Gastrocnemius medialis (tissue), 4 donors: ENCODE measurements around the gene CLEC10A. TPM values are rescaled to one million over a fixed set of nuclear protein-coding genes. Genes with fewer than 3 reads are reported as not detected.

Experiments
- ATAC-seq, 2 donors: fragments of 150-250 bp; one replicate each; pipeline ENCODE4 v1.9.1; 2016
- DNase-seq, 2 donors: peaks; one replicate each; pipeline ENCODE4 v3.0.0-alpha.2; 2019
- H3K27ac ChIP-seq, 4 donors: fragments of 200-600 bp; sonication (generic); 1 replicate in 1 of 4; 2 replicates in 3 of 4; pipeline ENCODE4 v1.5.1; 2016 to 2018; ENCODE audit warnings: mild to moderate bottlenecking in 2 of 4, moderate library complexity in 1 of 4
- H3K27me3 ChIP-seq, 3 donors: fragments of 200-600 bp; sonication (generic) in 2 of 3; 1 replicate in 1 of 3; 2 replicates in 2 of 3; pipeline versions ENCODE4 v1.5.1 to v1.6.0; 2016 to 2019; ENCODE audit warnings: mild to moderate bottlenecking in 1 of 3, moderate library complexity in 1 of 3
- H3K36me3 ChIP-seq, 2 donors: fragments of 200-600 bp; sonication (generic) in 1 of 2; one replicate each; pipeline ENCODE4 v1.5.1; 2017 to 2018
- H3K4me1 ChIP-seq, 2 donors: fragments of 200-600 bp; sonication (generic) in 1 of 2; one replicate each; pipeline ENCODE4 v1.5.1; 2016 to 2017; ENCODE audit warnings: mild to moderate bottlenecking in 2 of 2
- H3K4me3 ChIP-seq, 4 donors: fragments of 200-600 bp; sonication (generic) in 3 of 4; 1 replicate in 1 of 4; 2 replicates in 3 of 4; pipeline ENCODE4 v1.5.1; 2016 to 2019; ENCODE audit warnings: mild to moderate bottlenecking in 2 of 4
- H3K9me3 ChIP-seq, 3 donors: fragments of 200-600 bp; sonication (generic) in 2 of 3; 1 replicate in 1 of 3; 2 replicates in 2 of 3; pipeline ENCODE4 v1.5.1; 2016 to 2019
- POLR2A ChIP-seq, 2 donors: fragments of 450-650 bp; IDR thresholded peaks; one replicate each; pipeline ENCODE4 v1.6.1; 2017; ENCODE audit warnings: antibody characterized with exemption in 2 of 2, mild to moderate bottlenecking in 2 of 2, moderate library complexity in 2 of 2
- in situ Hi-C, 4 donors: fragments of 200-750 bp; cut with MboI; loops; one replicate each; pipeline versions ENCODE4 v1.15.0 to v1.8.0; 2017; ENCODE audit warnings: low sequenced_read_pairs in 4 of 4
- intact Hi-C: fragments of 100-400 bp; cut with DNase I; formaldehyde crosslinking; loops from one replicate; pipeline ENCODE4 v1.15.1; 2023; ENCODE audit warnings: low total_unique reads
- total RNA-seq, 4 donors: library from RNA; depleted of rRNA; stranded (reverse); fragments of >200 nt; gene quantifications; one replicate each; pipeline versions ENCODE4 v1.1.0 to v1.2.3, GENCODE V29; 2016
- TF ChIP-seq, protein P1 (sequence below), 5 experiments: fragments of 450-650 bp in 3 of 5; fragments of 200-600 bp in 2 of 5; sonication (generic) in 2 of 5; IDR thresholded peaks in 4 of 5; conservative IDR thresholded peaks in 1 of 5; 1 replicate in 4 of 5; 2 replicates in 1 of 5; pipeline ENCODE4 v1.5.1; 2016 to 2019; ENCODE audit warnings: antibody characterized with exemption in 5 of 5, mild to moderate bottlenecking in 3 of 5, moderate library complexity in 3 of 5

Gene CLEC10A
- total RNA-seq, 4 donors from 2014 or later, result 1.3 to 2.8 (median 2.3) TPM; not detected in 1

DNA sequence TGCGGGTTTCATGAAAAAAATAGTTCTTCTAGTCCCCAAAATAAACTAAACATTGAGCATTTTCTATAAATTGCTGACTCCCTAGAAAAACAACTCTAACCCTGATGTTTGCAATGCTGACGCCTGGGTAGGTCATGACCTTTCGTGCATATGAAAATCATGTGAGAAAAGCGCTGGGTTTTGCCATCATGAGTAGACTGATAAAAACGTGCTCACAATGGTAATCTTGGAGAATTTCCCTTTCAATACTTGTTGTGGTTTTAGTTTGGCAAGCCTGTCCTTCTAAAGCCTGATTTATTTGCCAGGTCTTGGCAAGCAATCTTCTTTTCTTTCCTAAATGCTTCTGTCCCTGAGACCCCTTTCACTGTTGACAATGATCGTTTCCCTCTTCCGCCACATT is 4.0 kb upstream of the CLEC10A start:
- no peaks in the 10 kb centered on the region for H3K4me1 ChIP-seq
- no peaks in the 10 kb centered on the region for H3K36me3 ChIP-seq
- no peak for DNase-seq
- H3K9me3 ChIP-seq, result no peaks in the 10 kb centered on the region
- in situ Hi-C loops, result no loop called here
- no peak overlapping the region for H3K27ac ChIP-seq
- peaks cover 0 to 6% (median 5%) of the 10 kb centered on the region in 3 donors for H3K27me3 ChIP-seq
- no peak overlapping the region for H3K4me3 ChIP-seq
- intact Hi-C loops, result no loop called here
- no peak for TF ChIP-seq POLR2A (IDR thresholded peaks at IDR 0.05)
- TF ChIP-seq, protein P1, sequence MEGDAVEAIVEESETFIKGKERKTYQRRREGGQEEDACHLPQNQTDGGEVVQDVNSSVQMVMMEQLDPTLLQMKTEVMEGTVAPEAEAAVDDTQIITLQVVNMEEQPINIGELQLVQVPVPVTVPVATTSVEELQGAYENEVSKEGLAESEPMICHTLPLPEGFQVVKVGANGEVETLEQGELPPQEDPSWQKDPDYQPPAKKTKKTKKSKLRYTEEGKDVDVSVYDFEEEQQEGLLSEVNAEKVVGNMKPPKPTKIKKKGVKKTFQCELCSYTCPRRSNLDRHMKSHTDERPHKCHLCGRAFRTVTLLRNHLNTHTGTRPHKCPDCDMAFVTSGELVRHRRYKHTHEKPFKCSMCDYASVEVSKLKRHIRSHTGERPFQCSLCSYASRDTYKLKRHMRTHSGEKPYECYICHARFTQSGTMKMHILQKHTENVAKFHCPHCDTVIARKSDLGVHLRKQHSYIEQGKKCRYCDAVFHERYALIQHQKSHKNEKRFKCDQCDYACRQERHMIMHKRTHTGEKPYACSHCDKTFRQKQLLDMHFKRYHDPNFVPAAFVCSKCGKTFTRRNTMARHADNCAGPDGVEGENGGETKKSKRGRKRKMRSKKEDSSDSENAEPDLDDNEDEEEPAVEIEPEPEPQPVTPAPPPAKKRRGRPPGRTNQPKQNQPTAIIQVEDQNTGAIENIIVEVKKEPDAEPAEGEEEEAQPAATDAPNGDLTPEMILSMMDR (IDR thresholded peaks at IDR 0.05 in 4 of 5, conservative IDR thresholded peaks at IDR 0.05 in 1 of 5), result no peak
- no peak for ATAC-seq

GRCh38 chr17:7083592-7083991 is 3.5 kb upstream of the CLEC10A start:
- no peaks in the 10 kb centered on the region for H3K36me3 ChIP-seq
- H3K4me1 ChIP-seq, result no peaks in the 10 kb centered on the region
- ATAC-seq (no peak), DNase-seq (no peak)
- H3K27ac ChIP-seq, result no peak overlapping the region
- intact Hi-C loops (no loop called here), in situ Hi-C loops (no loop called here)
- H3K9me3 ChIP-seq, result no peaks in the 10 kb centered on the region
- H3K4me3 ChIP-seq, result no peak overlapping the region
- peaks cover 0 to 6% (median 5%) of the 10 kb centered on the region in 3 donors for H3K27me3 ChIP-seq
- TF ChIP-seq, protein P1 (IDR thresholded peaks at IDR 0.05 in 4 of 5, conservative IDR thresholded peaks at IDR 0.05 in 1 of 5), result no peak
- no peak for TF ChIP-seq POLR2A (IDR thresholded peaks at IDR 0.05)

GRCh38 chr17:7081341-7082062 is 1.5 kb upstream of the CLEC10A start:
- intact Hi-C loops, result no loop called here
- TF ChIP-seq, protein P1 (IDR thresholded peaks at IDR 0.05 in 4 of 5, conservative IDR thresholded peaks at IDR 0.05 in 1 of 5), result no peak
- TF ChIP-seq POLR2A (IDR thresholded peaks at IDR 0.05), result no peak
- H3K27ac ChIP-seq, result no peak overlapping the region
- H3K9me3 ChIP-seq, result no peaks in the 10 kb centered on the region
- H3K36me3 ChIP-seq, result no peaks in the 10 kb centered on the region
- in situ Hi-C loops, result no loop called here
- DNase-seq (no peak), ATAC-seq (no peak)
- H3K4me3 ChIP-seq, result no peak overlapping the region
- H3K27me3 ChIP-seq, result peaks cover 0 to 5% (median 4%) of the 10 kb centered on the region in 3 donors
- no peaks in the 10 kb centered on the region for H3K4me1 ChIP-seq

DNA sequence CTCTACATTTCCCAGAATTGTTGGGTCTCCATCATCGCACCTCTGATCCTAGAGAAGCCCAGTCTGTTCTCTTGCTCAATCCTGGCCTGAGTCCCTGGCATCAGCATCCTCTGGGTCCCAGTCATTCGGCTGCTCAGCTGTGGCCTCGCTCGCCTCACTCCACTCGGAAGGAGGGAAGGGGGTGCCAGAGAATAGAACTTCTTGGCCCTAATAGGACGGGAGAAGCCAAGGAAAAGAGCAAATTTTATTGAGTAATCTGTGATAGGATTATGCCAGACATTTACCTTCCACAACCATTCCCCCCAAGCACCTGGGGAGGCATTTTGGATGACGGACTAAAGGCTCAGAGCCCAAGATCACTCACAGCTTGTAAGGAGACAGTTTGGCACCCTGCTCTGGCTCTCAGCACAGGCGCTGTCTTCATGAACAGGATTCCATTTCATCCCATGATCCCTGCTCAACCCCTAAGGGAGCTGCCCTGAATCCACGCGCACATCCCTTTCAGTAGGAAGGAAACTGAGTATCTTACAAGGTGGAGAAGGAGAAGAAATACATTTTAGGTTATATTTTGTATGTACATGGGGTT is 498 bp upstream of the CLEC10A start:
- peak; percentile 72 to 76 for ATAC-seq
- Histone ChIP-seq H3K4me3 (no peak overlapping the region), H3K27me3 (peaks cover 0 to 4% (median 0%) of the 10 kb centered on the region in 3 donors), H3K27ac (peak overlapping the region; percentile 28 to 53 (median 35)), H3K4me1 (no peaks in the 10 kb centered on the region), H3K9me3 (no peaks in the 10 kb centered on the region), H3K36me3 (no peaks in the 10 kb centered on the region)
- in situ Hi-C loops, result no loop called here
- peak; percentile 45 to 67 for DNase-seq
- TF ChIP-seq, protein P1 (IDR thresholded peaks at IDR 0.05 in 4 of 5, conservative IDR thresholded peaks at IDR 0.05 in 1 of 5), result no peak
- TF ChIP-seq POLR2A (IDR thresholded peaks at IDR 0.05), result no peak
- intact Hi-C loops, result no loop called here
